K562 (cell line): ENCODE measurements around the gene BNIPL. TPM values are rescaled to one million over a fixed set of nuclear protein-coding genes. Genes with fewer than 3 reads are reported as not detected.

Experiments used
- ATAC-seq: fragments of 200-7000 bp; cut with Tn5 transposase; 3 replicates; pipeline ENCODE4 v1.9.1; 2020; ENCODE audit warnings: moderate library complexity
- BruUV-seq: library from RNA; stranded (reverse); fragments of 400-500 nt; replicated peaks from 2 replicates; lab custom pipeline; 2021; lab: Mats Ljungman, UMichigan
- CTCF ChIA-PET: fragments of 300-600 bp; formaldehyde crosslinking; extraction: SDS; loops from one replicate; lab custom pipeline; 2021; ENCODE audit warnings: low intra/inter-chr PET ratio; lab: Yijun Ruan, JAX
- POLR2A ChIA-PET: fragments of 300-600, 350-650 bp; sonication (Branson Sonifier 250); formaldehyde crosslinking; extraction: SDS; loops from one replicate; lab custom pipeline; 2021; ENCODE audit warnings: antibody characterized with exemption, inconsistent platforms; lab: Yijun Ruan, JAX
- DNase-seq, 4 experiments: peaks; one replicate each; pipeline versions ENCODE4 v3.0.0 to v3.0.0-alpha.2; 2011 to 2018; ENCODE audit warnings: low spot score in 3 of 4, mixed read lengths in 3 of 4; ENCODE audit errors: extremely low read depth in 1 of 4
- FAIRE-seq: peaks from 2 replicates; lab custom pipeline; 2011; peaks lifted over from hg19 to GRCh38; lab: Jason Lieb, UNC
- H2AFZ ChIP-seq: 2 replicates; pipeline ENCODE4 v1.6.0; 2011; ENCODE audit warnings: low read depth, low read length, control low read depth, inconsistent platforms
- H3K27ac ChIP-seq: fragments of 200-600 bp; 3 replicates; pipeline ENCODE4 v1.8.0; 2011; ENCODE audit warnings: low read depth, mild to moderate bottlenecking, control low read depth, inconsistent platforms, low read length, moderate library complexity, mixed read lengths; ENCODE audit errors: extremely low read depth
- H3K27me3 ChIP-seq, 2 experiments: fragments of 300-600 bp in 1 of 2; 2 replicates in 1 of 2; 3 replicates in 1 of 2; pipeline versions ENCODE4 v1.6.0 to v1.8.0; 2011; ENCODE audit warnings: inconsistent platforms in 2 of 2, low read length in 2 of 2, mild to moderate bottlenecking in 1 of 2, mixed read lengths in 1 of 2, moderate library complexity in 1 of 2; ENCODE audit not compliant: control insufficient read depth in 2 of 2, insufficient read depth in 2 of 2
- H3K36me3 ChIP-seq: fragments of 300-600 bp; 3 replicates; pipeline ENCODE4 v1.8.0; 2011; ENCODE audit warnings: mild to moderate bottlenecking, low read length, inconsistent platforms; ENCODE audit not compliant: control insufficient read depth, insufficient read depth
- H3K4me1 ChIP-seq, 2 experiments: fragments of 200-600 bp in 1 of 2; replicated peaks in 1 of 2; 2 replicates in 1 of 2; 3 replicates in 1 of 2; pipeline versions ENCODE4 v1.5.1 to v1.8.0; 2011; ENCODE audit warnings: inconsistent platforms in 2 of 2, low read length in 2 of 2, mild to moderate bottlenecking in 1 of 2, mixed read lengths in 1 of 2, moderate library complexity in 1 of 2; ENCODE audit not compliant: control insufficient read depth in 2 of 2, insufficient read depth in 2 of 2
- H3K4me2 ChIP-seq: 2 replicates; pipeline ENCODE4 v1.6.1; 2011; ENCODE audit warnings: low read length, control low read depth, inconsistent platforms, mixed read lengths; ENCODE audit not compliant: insufficient read depth
- H3K4me3 ChIP-seq: fragments of 200-600 bp; sonication (generic), shearing (Covaris generic); 2 replicates; pipeline ENCODE4 v1.5.1; 2016; ENCODE audit warnings: control low read depth, inconsistent platforms
- H3K79me2 ChIP-seq: fragments of 200-600 bp; 3 replicates; pipeline ENCODE4 v1.8.0; 2011; ENCODE audit warnings: low read length, inconsistent platforms; ENCODE audit not compliant: control insufficient read depth, insufficient read depth
- H3K9ac ChIP-seq, 2 experiments: 2 replicates each; pipeline versions ENCODE4 v1.6.0 to v1.6.1; 2011; ENCODE audit warnings: low read depth in 2 of 2, low read length in 2 of 2, control low read depth in 1 of 2, inconsistent platforms in 1 of 2, mild to moderate bottlenecking in 1 of 2, mixed read lengths in 1 of 2; ENCODE audit not compliant: insufficient read depth in 1 of 2
- H3K9me1 ChIP-seq: one replicate; pipeline ENCODE4 v1.6.0; 2011; ENCODE audit warnings: inconsistent platforms, mild to moderate bottlenecking, low read length, moderate library complexity; ENCODE audit not compliant: control insufficient read depth, insufficient read depth
- H3K9me3 ChIP-seq: replicated peaks from 2 replicates; pipeline ENCODE4 v1.5.1; 2011; ENCODE audit warnings: low read depth, low read length, inconsistent platforms; ENCODE audit not compliant: control insufficient read depth, insufficient read depth
- H4K20me1 ChIP-seq: replicated peaks from 2 replicates; pipeline ENCODE4 v1.6.1; 2011; ENCODE audit warnings: low read length, inconsistent platforms, mixed read lengths; ENCODE audit not compliant: control insufficient read depth, insufficient read depth
- AFF1 ChIP-seq, 2 experiments: fragments of 450-650 bp; IDR thresholded peaks; 2 replicates each; pipeline ENCODE4 v1.6.1; 2018; ENCODE audit warnings: mild to moderate bottlenecking in 2 of 2, low read depth in 1 of 2; ENCODE audit not compliant: partially characterized antibody in 2 of 2
- ARHGAP35 ChIP-seq: fragments of 450-650 bp; IDR thresholded peaks from 2 replicates; pipeline ENCODE4 v1.6.1; 2018; ENCODE audit not compliant: partially characterized antibody
- BRD9 ChIP-seq: fragments of 450-650 bp; IDR thresholded peaks from 2 replicates; pipeline ENCODE4 v1.6.1; 2018; ENCODE audit warnings: low read depth; ENCODE audit not compliant: partially characterized antibody
- FOXK2 ChIP-seq, 2 experiments: fragments of 450-650 bp; IDR thresholded peaks in 1 of 2; conservative IDR thresholded peaks in 1 of 2; 2 replicates each; pipeline ENCODE4 v1.6.1; 2016; ENCODE audit warnings: low read depth in 2 of 2, mild to moderate bottlenecking in 1 of 2
- GATAD2A ChIP-seq: fragments of 450-650 bp; IDR thresholded peaks from 2 replicates; pipeline ENCODE4 v1.6.1; 2017
- KDM1A ChIP-seq, 2 experiments: fragments of 450-650 bp; IDR thresholded peaks; 2 replicates each; pipeline ENCODE4 v1.6.1; 2016; ENCODE audit warnings: mild to moderate bottlenecking in 2 of 2
- MAFF ChIP-seq: IDR thresholded peaks from 2 replicates; pipeline ENCODE4 v1.6.1; 2012; ENCODE audit warnings: low read length, improper control_type of control experiment
- NCOA2 ChIP-seq, 2 experiments: fragments of 450-650 bp; IDR thresholded peaks; 2 replicates each; pipeline ENCODE4 v1.6.1; 2018; ENCODE audit warnings: mild to moderate bottlenecking in 2 of 2, moderate library complexity in 1 of 2; ENCODE audit not compliant: partially characterized antibody in 2 of 2
- RB1 ChIP-seq: fragments of 450-650 bp; IDR thresholded peaks from 2 replicates; pipeline ENCODE4 v1.6.1; 2017; ENCODE audit warnings: low read depth, mild to moderate bottlenecking
- SMARCA4 ChIP-seq: fragments of 450-650 bp; IDR thresholded peaks from 2 replicates; pipeline ENCODE4 v1.6.1; 2016
- SRSF3 ChIP-seq: fragments of 200-400 bp; formaldehyde crosslinking; IDR thresholded peaks from 2 replicates; pipeline ENCODE4 v1.6.1; 2016; ENCODE audit warnings: mild to moderate bottlenecking, low read length, moderate library complexity; ENCODE audit not compliant: insufficient read depth
- ZFX ChIP-seq: sonication (generic); formaldehyde crosslinking; IDR thresholded peaks from 2 replicates; pipeline ENCODE4 v1.8.0; 2022; ENCODE audit warnings: mild to moderate bottlenecking, missing genetic modification reagents, moderate library complexity
- ZNF316 ChIP-seq: fragments of 450-650 bp; IDR thresholded peaks from 2 replicates; pipeline ENCODE4 v1.6.1; 2016
- WGBS: fragments of 100-300 bp; shearing (Covaris generic); methylation state at CpG from one replicate; pipeline ENCODE4 v1.1.6; 2016; ENCODE audit warnings: low coverage, mixed read lengths; ENCODE audit not compliant: insufficient coverage; ENCODE audit errors: missing lambda C conversion rate; 5-methylcytosine and 5-hydroxymethylcytosine counted together
- in situ Hi-C: fragments of 300-500 bp; cut with MboI; formaldehyde crosslinking; loops from 4 replicates; pipeline ENCODE4 v1.15.0; 2018; ENCODE audit warnings: inconsistent platforms, mixed read lengths
- intact Hi-C: fragments of 100-400 bp; cut with micrococcal nuclease; formaldehyde crosslinking; loops from 2 replicates; pipeline ENCODE4 v1.14.2; 2022
- polyA plus RNA-seq, 8 experiments: library from polyadenylated mRNA; depleted of rRNA in 4 of 8; stranded (reverse) in 5 of 8; unstranded in 3 of 8; fragments of >200 nt; fragmentation: Nextera tagmentation in 2 of 8; fragmentation: Illumina TruSeq in 1 of 8; extraction: Ambion mirVana in 2 of 8; extraction: Trizol in 1 of 8; gene quantifications; 2 replicates each; pipeline versions ENCODE4 v1.2.1 to v1.2.3, GENCODE V29; 2011 to 2014; ENCODE audit warnings: inconsistent platforms in 1 of 8, missing spikeins in 1 of 8
- total RNA-seq, 7 experiments: library from RNA; depleted of rRNA in 6 of 7; stranded (reverse); fragments of >200 nt in 6 of 7; fragmentation: Illumina TruSeq in 2 of 7; extraction: Trizol in 2 of 7; gene quantifications; 2 replicates each; pipeline versions ENCODE4 v1.2.1 to v1.2.3, GENCODE V29; 2011 to 2021; ENCODE audit warnings: low replicate concordance in 1 of 7
- TF ChIP-seq, protein P1 (sequence below): fragments of 450-650 bp; IDR thresholded peaks from 2 replicates; pipeline ENCODE4 v1.6.1; 2016; ENCODE audit warnings: borderline replicate concordance

BNIPL gene
- total and polyA plus RNA-seq, 9 of the 15 experiments (the other 6 are each of a cell fraction or from before 2014, with no cell fraction given), result 0.08 to 1.4 (median 0.68) TPM

- POLR2A ChIA-PET, result interaction anchor here (0.6 to 2.0 kb wide), 9 partner anchors 9 to 104 kb away, joined by 3 to 10 read pairs (median 4); partner anchors contain the start of gene C1orf56
- TSS peak; percentile 67 for BruUV-seq
- FAIRE-seq (peak; percentile 71), DNase-seq (peak in 2 of 4 experiments; percentile 18 to 65), ATAC-seq (peak; percentile 7)
- Histone ChIP-seq H3K4me3 (peak overlapping the region; percentile 95), H3K9me3 (no peaks in the 10 kb centered on the region), H3K36me3 (peaks cover 43% of the 10 kb centered on the region), H3K27ac (peak overlapping the region; percentile 91), H3K4me1 (peaks cover 31% of the 10 kb centered on the region in 2 experiments), H4K20me1 (no peaks in the 10 kb centered on the region), H3K9me1 (no peaks in the 10 kb centered on the region), H3K79me2 (peaks cover 93% of the 10 kb centered on the region), H3K27me3 (no peaks in the 10 kb centered on the region), H3K9ac (peak overlapping the region; percentile 92 to 97; a peak in 3 of 4 replicates), H2AFZ (peak overlapping the region; percentile 37), H3K4me2 (peak overlapping the region; percentile 96)
- intact Hi-C loops, result no loop called here
- CTCF ChIA-PET, result interaction anchor here (0.5 to 0.7 kb wide), 2 partner anchors 37 to 500 kb away, joined by 3 read pairs; no protein-coding TSS in a partner anchor
- WGBS, result 0% methylated on average over 4 of the region's 4 CpGs
- in situ Hi-C loops, result no loop called here
- TF ChIP-seq RB1, result no peak
- peak in 1 of 2 experiments; percentile 36 for TF ChIP-seq AFF1 (IDR thresholded peaks at IDR 0.05; ENCODE audit: low read depth in 1 of 2, partially characterized antibody in 2 of 2)
- TF ChIP-seq NCOA2 (IDR thresholded peaks at IDR 0.05; ENCODE audit: partially characterized antibody in 2 of 2), result peak in 1 of 2 experiments; percentile 43
- TF ChIP-seq MAFF, result 0 out of 2 replicates have a peak, but pooled peaks have one; percentile 30
- 0 out of 2 replicates have a peak, but pooled peaks have one; percentile 31 for TF ChIP-seq SMARCA4
- 0 out of 2 replicates have a peak, but pooled peaks have one; percentile 59 for TF ChIP-seq GATAD2A
- TF ChIP-seq FOXK2 (conservative IDR thresholded peaks at IDR 0.05 in 1 of 2, IDR thresholded peaks at IDR 0.05 in 1 of 2; ENCODE audit: low read depth in 2 of 2), result 0 out of 4 replicates have a peak, but pooled peaks of 1 of the 2 experiments have one; percentile 14
- TF ChIP-seq, protein P1, sequence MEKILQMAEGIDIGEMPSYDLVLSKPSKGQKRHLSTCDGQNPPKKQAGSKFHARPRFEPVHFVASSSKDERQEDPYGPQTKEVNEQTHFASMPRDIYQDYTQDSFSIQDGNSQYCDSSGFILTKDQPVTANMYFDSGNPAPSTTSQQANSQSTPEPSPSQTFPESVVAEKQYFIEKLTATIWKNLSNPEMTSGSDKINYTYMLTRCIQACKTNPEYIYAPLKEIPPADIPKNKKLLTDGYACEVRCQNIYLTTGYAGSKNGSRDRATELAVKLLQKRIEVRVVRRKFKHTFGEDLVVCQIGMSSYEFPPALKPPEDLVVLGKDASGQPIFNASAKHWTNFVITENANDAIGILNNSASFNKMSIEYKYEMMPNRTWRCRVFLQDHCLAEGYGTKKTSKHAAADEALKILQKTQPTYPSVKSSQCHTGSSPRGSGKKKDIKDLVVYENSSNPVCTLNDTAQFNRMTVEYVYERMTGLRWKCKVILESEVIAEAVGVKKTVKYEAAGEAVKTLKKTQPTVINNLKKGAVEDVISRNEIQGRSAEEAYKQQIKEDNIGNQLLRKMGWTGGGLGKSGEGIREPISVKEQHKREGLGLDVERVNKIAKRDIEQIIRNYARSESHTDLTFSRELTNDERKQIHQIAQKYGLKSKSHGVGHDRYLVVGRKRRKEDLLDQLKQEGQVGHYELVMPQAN, result peak; percentile 11
- TF ChIP-seq KDM1A (IDR thresholded peaks at IDR 0.05), result 0 out of 4 replicates have a peak, but pooled peaks of 1 of the 2 experiments have one; percentile 6
- TF ChIP-seq ZNF316, result peak; percentile 42; the same call in 1 of the 2 replicates
- TF ChIP-seq BRD9, result peak; percentile 81
- peak; percentile 67 for TF ChIP-seq ZFX
- TF ChIP-seq SRSF3, result no peak
- TF ChIP-seq ARHGAP35, result peak; percentile 12
Observed at GRCh38 chr1:151060657-151061421, 24.5 kb downstream of the BNIPL start.
